Measurements from ENCODE around the gene UNC5CL.

DNA sequence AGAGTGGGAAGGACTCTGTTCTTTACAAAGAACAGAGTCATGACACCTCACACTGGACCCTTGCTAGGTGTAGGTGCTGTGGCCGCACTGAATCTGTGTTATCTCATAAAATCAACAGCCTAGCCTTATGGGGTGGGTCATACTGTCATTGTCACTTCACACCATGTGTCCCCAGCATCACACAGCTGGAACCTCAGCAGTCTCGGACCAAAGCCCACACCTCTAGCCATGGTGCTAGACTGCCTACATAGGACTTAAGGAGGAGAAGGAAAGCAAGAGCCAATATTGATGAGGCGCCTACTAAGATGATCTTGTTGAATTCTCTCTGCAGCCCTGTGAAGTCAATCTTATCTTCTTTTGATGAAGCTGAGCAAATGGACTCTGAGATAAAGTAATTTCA is 31.0 kb downstream of the UNC5CL start:
- TF ChIP-seq, protein P1, sequence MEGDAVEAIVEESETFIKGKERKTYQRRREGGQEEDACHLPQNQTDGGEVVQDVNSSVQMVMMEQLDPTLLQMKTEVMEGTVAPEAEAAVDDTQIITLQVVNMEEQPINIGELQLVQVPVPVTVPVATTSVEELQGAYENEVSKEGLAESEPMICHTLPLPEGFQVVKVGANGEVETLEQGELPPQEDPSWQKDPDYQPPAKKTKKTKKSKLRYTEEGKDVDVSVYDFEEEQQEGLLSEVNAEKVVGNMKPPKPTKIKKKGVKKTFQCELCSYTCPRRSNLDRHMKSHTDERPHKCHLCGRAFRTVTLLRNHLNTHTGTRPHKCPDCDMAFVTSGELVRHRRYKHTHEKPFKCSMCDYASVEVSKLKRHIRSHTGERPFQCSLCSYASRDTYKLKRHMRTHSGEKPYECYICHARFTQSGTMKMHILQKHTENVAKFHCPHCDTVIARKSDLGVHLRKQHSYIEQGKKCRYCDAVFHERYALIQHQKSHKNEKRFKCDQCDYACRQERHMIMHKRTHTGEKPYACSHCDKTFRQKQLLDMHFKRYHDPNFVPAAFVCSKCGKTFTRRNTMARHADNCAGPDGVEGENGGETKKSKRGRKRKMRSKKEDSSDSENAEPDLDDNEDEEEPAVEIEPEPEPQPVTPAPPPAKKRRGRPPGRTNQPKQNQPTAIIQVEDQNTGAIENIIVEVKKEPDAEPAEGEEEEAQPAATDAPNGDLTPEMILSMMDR (conservative IDR thresholded peaks at IDR 0.05; ENCODE audit: low read length): no peak
- no peak for TF ChIP-seq EZH2phosphoT487 (IDR thresholded peaks at IDR 0.05; ENCODE audit: borderline replicate concordance, low read depth, low read length)

All from OCI-LY7 (cell line).